Measurements from ENCODE around the gene CNOT6. TPM values are rescaled to one million over a fixed set of nuclear protein-coding genes. Genes with fewer than 3 reads are reported as not detected.
"Not testable (repeated sequence)": the region's sequence is repeated elsewhere in the genome, so short reads cannot be mapped to it uniquely, and the experiment has no call there.

The CNOT6 gene
- total RNA-seq, 1 donor from 2014 or later: 41.7 TPM

GRCh38 chr5:180525399-180525798 lies 31.2 kb downstream of the CNOT6 start:
- Histone ChIP-seq H3K9me3 (ENCODE audit: insufficient read depth, low read depth, low read length) (no peaks in the 10 kb centered on the region), H2AFZ (ENCODE audit: low read depth, low read length) (no peak overlapping the region), H3K4me3 (ENCODE audit: insufficient read depth, low read depth, low read length) (no peak overlapping the region), H3K4me1 (ENCODE audit: insufficient read depth, low read length) (no peaks in the 10 kb centered on the region), H4K20me1 (ENCODE audit: insufficient read depth, low read length) (peaks cover 90% of the 10 kb centered on the region), H3K4me2 (ENCODE audit: low read length) (no peak overlapping the region), H3K27me3 (ENCODE audit: insufficient read depth, low read length) (no peaks in the 10 kb centered on the region), H3K27ac (ENCODE audit: low read depth, low read length) (no peak overlapping the region), H3K36me3 (ENCODE audit: insufficient read depth, low read length) (peaks cover 2% of the 10 kb centered on the region), H3K79me2 (ENCODE audit: insufficient read depth, low read length) (peaks cover 98% of the 10 kb centered on the region), H3K9ac (ENCODE audit: low read length) (no peak overlapping the region)
- FAIRE-seq (no peak), DNase-seq (ENCODE audit: low read depth) (no peak)
- H3K27ac Mint-ChIP-seq (ENCODE audit: unreplicated experiment): no peak overlapping the region
- no peak overlapping the region for H3K4me3 Mint-ChIP-seq (ENCODE audit: unreplicated experiment)
- H3K9me3 Mint-ChIP-seq (ENCODE audit: unreplicated experiment): no peaks in the 10 kb centered on the region
- TF ChIP-seq CTCF (IDR thresholded peaks at IDR 0.05; ENCODE audit: insufficient read depth, low read depth, low read length): no peak
- no peak for TF ChIP-seq EZH2 (IDR thresholded peaks at IDR 0.05; ENCODE audit: insufficient read depth, low read length)
- no peaks in the 10 kb centered on the region for H3K27me3 Mint-ChIP-seq (ENCODE audit: low read depth, unreplicated experiment)
- H3K36me3 Mint-ChIP-seq (ENCODE audit: low read depth, unreplicated experiment): no peaks in the 10 kb centered on the region
- H3K4me1 Mint-ChIP-seq (ENCODE audit: low read depth, unreplicated experiment): peaks cover 45% of the 10 kb centered on the region

- Histone ChIP-seq H3K4me3 (ENCODE audit: insufficient read depth, low read depth, low read length) (no peak overlapping the region), H3K27ac (ENCODE audit: low read depth, low read length) (no peak overlapping the region), H3K27me3 (ENCODE audit: insufficient read depth, low read length) (no peaks in the 10 kb centered on the region), H3K79me2 (ENCODE audit: insufficient read depth, low read length) (peaks cover 89% of the 10 kb centered on the region), H3K4me1 (ENCODE audit: insufficient read depth, low read length) (no peaks in the 10 kb centered on the region), H4K20me1 (ENCODE audit: insufficient read depth, low read length) (peaks cover 84% of the 10 kb centered on the region), H3K9me3 (ENCODE audit: insufficient read depth, low read depth, low read length) (no peaks in the 10 kb centered on the region), H3K4me2 (ENCODE audit: low read length) (no peak overlapping the region), H3K9ac (ENCODE audit: low read length) (no peak overlapping the region), H3K36me3 (ENCODE audit: insufficient read depth, low read length) (peaks cover 2% of the 10 kb centered on the region), H2AFZ (ENCODE audit: low read depth, low read length) (no peak overlapping the region)
- FAIRE-seq (no peak), DNase-seq (ENCODE audit: low read depth) (no peak)
- H3K4me1 Mint-ChIP-seq (ENCODE audit: low read depth, unreplicated experiment): peaks cover 41% of the 10 kb centered on the region
- no peak for TF ChIP-seq EZH2 (IDR thresholded peaks at IDR 0.05; ENCODE audit: insufficient read depth, low read length)
- no peak for TF ChIP-seq CTCF (IDR thresholded peaks at IDR 0.05; ENCODE audit: insufficient read depth, low read depth, low read length)
- no peak overlapping the region for H3K27ac Mint-ChIP-seq (ENCODE audit: unreplicated experiment)
- no peaks in the 10 kb centered on the region for H3K36me3 Mint-ChIP-seq (ENCODE audit: low read depth, unreplicated experiment)
- H3K4me3 Mint-ChIP-seq (ENCODE audit: unreplicated experiment): no peak overlapping the region
- no peaks in the 10 kb centered on the region for H3K27me3 Mint-ChIP-seq (ENCODE audit: low read depth, unreplicated experiment)
- H3K9me3 Mint-ChIP-seq (ENCODE audit: unreplicated experiment): no peaks in the 10 kb centered on the region
Measured at GRCh38 chr5:180526269-180526668, 32.1 kb downstream of the CNOT6 start.

GRCh38 chr5:180527659-180528058 lies 33.5 kb downstream of the CNOT6 start:
- Histone ChIP-seq H3K4me2 (ENCODE audit: low read length) (no peak overlapping the region), H3K36me3 (ENCODE audit: insufficient read depth, low read length) (peaks cover 8% of the 10 kb centered on the region), H2AFZ (ENCODE audit: low read depth, low read length) (no peak overlapping the region), H3K4me3 (ENCODE audit: insufficient read depth, low read depth, low read length) (no peak overlapping the region), H3K27me3 (ENCODE audit: insufficient read depth, low read length) (no peaks in the 10 kb centered on the region), H3K27ac (ENCODE audit: low read depth, low read length) (no peak overlapping the region), H3K9me3 (ENCODE audit: insufficient read depth, low read depth, low read length) (no peaks in the 10 kb centered on the region), H3K9ac (ENCODE audit: low read length) (no peak overlapping the region), H3K4me1 (ENCODE audit: insufficient read depth, low read length) (no peaks in the 10 kb centered on the region), H3K79me2 (ENCODE audit: insufficient read depth, low read length) (peaks cover 79% of the 10 kb centered on the region), H4K20me1 (ENCODE audit: insufficient read depth, low read length) (peaks cover 74% of the 10 kb centered on the region)
- peaks cover 11% of the 10 kb centered on the region for H3K36me3 Mint-ChIP-seq (ENCODE audit: low read depth, unreplicated experiment)
- no peak overlapping the region for H3K4me3 Mint-ChIP-seq (ENCODE audit: unreplicated experiment)
- DNase-seq (ENCODE audit: low read depth) (no peak), FAIRE-seq (no peak)
- TF ChIP-seq CTCF (IDR thresholded peaks at IDR 0.05; ENCODE audit: insufficient read depth, low read depth, low read length): no peak
- TF ChIP-seq EZH2 (IDR thresholded peaks at IDR 0.05; ENCODE audit: insufficient read depth, low read length): no peak
- H3K9me3 Mint-ChIP-seq (ENCODE audit: unreplicated experiment): no peaks in the 10 kb centered on the region
- H3K4me1 Mint-ChIP-seq (ENCODE audit: low read depth, unreplicated experiment): peaks cover 29% of the 10 kb centered on the region
- H3K27me3 Mint-ChIP-seq (ENCODE audit: low read depth, unreplicated experiment): no peaks in the 10 kb centered on the region
- no peak overlapping the region for H3K27ac Mint-ChIP-seq (ENCODE audit: unreplicated experiment)

GRCh38 chr5:180531036-180531585 lies 36.9 kb downstream of the CNOT6 start:
- not testable (repeated sequence) for H3K27ac ChIP-seq (ENCODE audit: low read depth, low read length); FAIRE-seq; H2AFZ ChIP-seq (ENCODE audit: low read depth, low read length); H3K4me1 Mint-ChIP-seq (ENCODE audit: low read depth, unreplicated experiment); H3K4me1 ChIP-seq (ENCODE audit: insufficient read depth, low read length); H3K36me3 ChIP-seq (ENCODE audit: insufficient read depth, low read length); H3K27me3 Mint-ChIP-seq (ENCODE audit: low read depth, unreplicated experiment); H3K9me3 ChIP-seq (ENCODE audit: insufficient read depth, low read depth, low read length); H3K4me2 ChIP-seq (ENCODE audit: low read length); H3K27ac Mint-ChIP-seq (ENCODE audit: unreplicated experiment); DNase-seq (ENCODE audit: low read depth); H3K9ac ChIP-seq (ENCODE audit: low read length); H3K27me3 ChIP-seq (ENCODE audit: insufficient read depth, low read length); H3K9me3 Mint-ChIP-seq (ENCODE audit: unreplicated experiment); H3K4me3 Mint-ChIP-seq (ENCODE audit: unreplicated experiment); H3K4me3 ChIP-seq (ENCODE audit: insufficient read depth, low read depth, low read length)
- peaks cover 60% of the 10 kb centered on the region for H4K20me1 ChIP-seq (ENCODE audit: insufficient read depth, low read length)
- H3K36me3 Mint-ChIP-seq (ENCODE audit: low read depth, unreplicated experiment): peaks cover 26% of the 10 kb centered on the region
- peaks cover 72% of the 10 kb centered on the region for H3K79me2 ChIP-seq (ENCODE audit: insufficient read depth, low read length)
